Fibroblast of lung (primary cell): ENCODE results near the gene SPATA20.

Experiments
- EZH2 ChIP-seq: IDR thresholded peaks from 2 replicates; pipeline ENCODE4 v1.5.1; 2012; ENCODE audit warnings: low read length, control low read depth, mild to moderate bottlenecking; ENCODE audit errors: missing control alignments
- TF ChIP-seq, protein P1 (sequence below), 2 donors: IDR thresholded peaks in 1 of 2; conservative IDR thresholded peaks in 1 of 2; 1 replicate in 1 of 2; 2 replicates in 1 of 2; pipeline ENCODE4 v1.5.1; 2011 to 2012; ENCODE audit warnings: low read length in 2 of 2, control low read depth in 1 of 2, inconsistent platforms in 1 of 2, low read depth in 1 of 2, mild to moderate bottlenecking in 1 of 2

DNA sequence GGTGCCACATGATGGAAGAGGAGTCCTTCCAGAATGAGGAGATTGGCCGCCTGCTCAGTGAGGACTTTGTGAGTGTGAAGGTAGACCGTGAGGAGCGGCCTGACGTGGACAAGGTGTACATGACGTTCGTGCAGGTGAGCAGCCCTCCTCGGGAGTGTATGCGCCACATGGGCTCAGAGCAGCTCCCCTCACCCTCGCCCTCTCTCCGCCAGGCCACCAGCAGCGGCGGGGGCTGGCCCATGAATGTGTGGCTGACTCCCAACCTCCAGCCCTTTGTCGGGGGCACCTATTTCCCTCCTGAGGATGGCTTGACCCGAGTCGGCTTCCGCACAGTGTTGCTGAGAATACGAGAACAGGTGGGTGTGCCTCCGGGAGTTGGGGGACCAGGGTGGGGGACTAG, 1.9 kb downstream of the SPATA20 start:
- TF ChIP-seq, protein P1, sequence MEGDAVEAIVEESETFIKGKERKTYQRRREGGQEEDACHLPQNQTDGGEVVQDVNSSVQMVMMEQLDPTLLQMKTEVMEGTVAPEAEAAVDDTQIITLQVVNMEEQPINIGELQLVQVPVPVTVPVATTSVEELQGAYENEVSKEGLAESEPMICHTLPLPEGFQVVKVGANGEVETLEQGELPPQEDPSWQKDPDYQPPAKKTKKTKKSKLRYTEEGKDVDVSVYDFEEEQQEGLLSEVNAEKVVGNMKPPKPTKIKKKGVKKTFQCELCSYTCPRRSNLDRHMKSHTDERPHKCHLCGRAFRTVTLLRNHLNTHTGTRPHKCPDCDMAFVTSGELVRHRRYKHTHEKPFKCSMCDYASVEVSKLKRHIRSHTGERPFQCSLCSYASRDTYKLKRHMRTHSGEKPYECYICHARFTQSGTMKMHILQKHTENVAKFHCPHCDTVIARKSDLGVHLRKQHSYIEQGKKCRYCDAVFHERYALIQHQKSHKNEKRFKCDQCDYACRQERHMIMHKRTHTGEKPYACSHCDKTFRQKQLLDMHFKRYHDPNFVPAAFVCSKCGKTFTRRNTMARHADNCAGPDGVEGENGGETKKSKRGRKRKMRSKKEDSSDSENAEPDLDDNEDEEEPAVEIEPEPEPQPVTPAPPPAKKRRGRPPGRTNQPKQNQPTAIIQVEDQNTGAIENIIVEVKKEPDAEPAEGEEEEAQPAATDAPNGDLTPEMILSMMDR (conservative IDR thresholded peaks at IDR 0.05 in 1 of 2, IDR thresholded peaks at IDR 0.05 in 1 of 2; ENCODE audit: low read depth in 1 of 2, low read length in 2 of 2): no peak
- TF ChIP-seq EZH2: no peak
